IPS-11a (cell line): ENCODE data around the gene PLXNA4.

ENCODE experiments used
- H3K4me3 ChIP-seq: one replicate; pipeline ENCODE4 v1.5.1; 2013; ENCODE audit warnings: low read depth, low read length, control low read depth

Gene PLXNA4

GRCh38 chr7:132446666-132447278 is 129.5 kb downstream of the PLXNA4 start:
- H3K4me3 ChIP-seq, result no peak overlapping the region

- no peak overlapping the region for H3K4me3 ChIP-seq
Measured at GRCh38 chr7:132446260-132446659, 130.0 kb downstream of the PLXNA4 start.

- H3K4me3 ChIP-seq, result no peak overlapping the region
Measured at GRCh38 chr7:132443761-132444520, 132.3 kb downstream of the PLXNA4 start.

- H3K4me3 ChIP-seq, result no peak overlapping the region
Measured at GRCh38 chr7:132441935-132442334, 134.3 kb downstream of the PLXNA4 start.

GRCh38 chr7:132440151-132440550 is 136.1 kb downstream of the PLXNA4 start:
- H3K4me3 ChIP-seq, result no peak overlapping the region

GRCh38 chr7:132438926-132439325 is 137.3 kb downstream of the PLXNA4 start:
- H3K4me3 ChIP-seq, result no peak overlapping the region

GRCh38 chr7:132437730-132438129 is 138.5 kb downstream of the PLXNA4 start:
- H3K4me3 ChIP-seq, result no peak overlapping the region

- no peak overlapping the region for H3K4me3 ChIP-seq
Measured at GRCh38 chr7:132436121-132436520, 140.1 kb downstream of the PLXNA4 start.

GRCh38 chr7:132435016-132435990 is 141.0 kb downstream of the PLXNA4 start:
- no peak overlapping the region for H3K4me3 ChIP-seq

GRCh38 chr7:132434041-132434440 is 142.2 kb downstream of the PLXNA4 start:
- H3K4me3 ChIP-seq, result no peak overlapping the region

- no peak overlapping the region for H3K4me3 ChIP-seq
Measured at GRCh38 chr7:132433301-132433700, 143.0 kb downstream of the PLXNA4 start.

GRCh38 chr7:132430861-132431822 is 145.1 kb downstream of the PLXNA4 start:
- H3K4me3 ChIP-seq, result no peak overlapping the region

- H3K4me3 ChIP-seq, result no peak overlapping the region
Measured at GRCh38 chr7:132430041-132430855, 146.0 kb downstream of the PLXNA4 start.

- no peak overlapping the region for H3K4me3 ChIP-seq
Measured at GRCh38 chr7:132429181-132429580, 147.1 kb downstream of the PLXNA4 start.

GRCh38 chr7:132428247-132428919 is 147.9 kb downstream of the PLXNA4 start:
- no peak overlapping the region for H3K4me3 ChIP-seq

GRCh38 chr7:132425942-132426341 is 150.3 kb downstream of the PLXNA4 start:
- no peak overlapping the region for H3K4me3 ChIP-seq

- H3K4me3 ChIP-seq, result no peak overlapping the region
Measured at GRCh38 chr7:132424821-132425724, 151.2 kb downstream of the PLXNA4 start.

GRCh38 chr7:132424277-132424676 is 152.0 kb downstream of the PLXNA4 start:
- H3K4me3 ChIP-seq, result no peak overlapping the region
